Measurements from ENCODE around the gene ZNF664.

Gene ZNF664

GRCh38 chr12:123972457-123973401 is at the start of gene ZNF664, which contains the start of gene CCDC92:
ZNF664 (plus strand) TSS chr12:123973215; CDS start chr12:124012145, 38,930 bp downstream.
CCDC92 (minus strand) TSS chr12:123972831; CDS start chr12:123944305, 28,526 bp downstream.
- peak; percentile 87 for DNase-seq (ENCODE audit: low read depth, low spot score)

DNA sequence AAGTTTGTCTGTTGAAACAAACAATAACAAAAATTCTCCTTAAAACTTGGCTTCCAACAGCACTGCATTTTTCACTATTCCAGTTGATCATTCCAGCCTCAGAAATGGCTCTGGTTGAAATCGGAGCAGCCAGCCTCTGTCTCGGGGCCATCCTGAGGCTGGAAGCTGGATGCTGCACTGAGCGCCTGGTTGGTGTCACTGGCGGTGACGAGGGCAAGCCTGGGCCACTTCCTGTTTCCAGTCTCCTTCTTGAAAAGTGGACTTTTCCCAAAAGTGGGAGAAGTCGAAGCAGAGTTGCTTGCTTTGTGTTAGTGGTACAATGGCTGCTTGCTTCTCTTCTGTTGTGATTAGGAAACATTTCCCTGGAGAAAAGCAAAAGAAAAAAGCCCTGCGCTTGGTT is 49.1 kb upstream of the ZNF664 start:
- DNase-seq (ENCODE audit: low read depth, low spot score): no peak

DNA sequence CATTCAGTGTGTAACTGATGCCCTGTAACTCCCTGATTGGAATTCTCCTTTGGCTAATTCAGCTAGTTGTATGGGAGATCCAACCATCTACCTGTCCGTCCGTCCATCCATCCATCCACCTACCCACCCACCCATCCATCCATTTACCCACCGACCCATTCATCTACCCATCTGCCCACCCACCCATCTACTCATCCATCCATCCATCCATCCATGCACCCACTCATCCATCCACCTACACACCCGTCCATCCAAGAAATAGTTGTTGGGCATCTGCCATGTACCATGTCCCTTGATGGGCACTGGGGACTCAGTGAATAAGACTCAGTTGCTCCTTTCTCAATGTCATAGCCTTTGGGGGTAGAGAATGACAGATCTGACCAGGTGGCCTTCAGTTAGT is 48.5 kb upstream of the ZNF664 start:
- DNase-seq (ENCODE audit: low read depth, low spot score): no peak

DNA sequence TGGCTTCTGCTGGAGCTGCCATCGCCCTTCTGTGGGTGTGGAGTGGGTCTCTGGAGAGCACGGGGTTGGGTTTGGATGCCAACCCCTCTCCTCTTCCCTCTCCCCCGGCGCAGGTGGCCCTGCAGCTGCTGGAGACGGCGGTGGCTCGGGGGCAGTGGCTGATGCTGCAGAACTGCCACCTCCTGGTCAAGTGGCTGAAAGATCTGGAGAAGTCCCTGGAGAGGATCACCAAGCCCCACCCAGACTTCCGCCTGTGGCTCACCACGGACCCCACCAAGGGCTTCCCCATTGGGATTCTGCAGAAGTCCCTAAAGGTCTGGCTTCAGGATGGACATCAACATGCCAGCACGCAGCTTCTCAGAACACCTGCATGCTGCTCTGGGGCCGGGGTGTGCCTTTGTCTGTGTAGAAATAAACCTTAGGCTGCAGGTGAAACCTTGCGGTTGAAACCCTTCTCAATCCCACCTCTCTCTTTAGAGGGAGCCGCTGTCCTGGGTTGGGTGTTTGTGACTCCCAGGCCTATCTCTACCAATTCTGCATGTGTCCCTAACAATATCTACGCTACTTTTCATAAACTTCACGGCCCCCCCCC is 44.6 kb upstream of the ZNF664 start:
- no peak for DNase-seq (ENCODE audit: low read depth, low spot score)

- DNase-seq (ENCODE audit: low read depth, low spot score): no peak
Observed at GRCh38 chr12:123928897-123929296, 44.1 kb upstream of the ZNF664 start.

- no peak for DNase-seq (ENCODE audit: low read depth, low spot score)
Observed at GRCh38 chr12:123929946-123930583, 43.0 kb upstream of the ZNF664 start.

GRCh38 chr12:123931686-123932321 is 41.2 kb upstream of the ZNF664 start:
- no peak for DNase-seq (ENCODE audit: low read depth, low spot score)

DNA sequence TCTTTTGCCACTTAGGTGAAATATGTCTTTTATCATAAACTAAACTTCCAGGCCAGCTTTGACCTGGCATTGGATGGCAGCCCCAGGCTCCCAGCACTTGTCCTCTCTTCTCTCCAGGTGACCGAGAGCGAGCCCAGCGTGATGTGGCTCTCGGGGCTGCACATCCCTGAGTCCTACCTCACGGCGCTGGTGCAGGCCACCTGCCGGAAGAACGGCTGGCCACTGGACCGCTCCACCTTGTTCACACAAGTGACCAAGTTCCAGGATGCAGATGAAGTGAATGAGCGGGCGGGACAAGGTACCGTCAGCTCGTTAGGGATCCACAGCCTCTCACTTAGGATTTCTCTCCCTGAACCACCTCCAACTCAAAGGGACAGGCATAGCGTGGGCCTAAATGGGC is 39.8 kb upstream of the ZNF664 start:
- no peak for DNase-seq (ENCODE audit: low read depth, low spot score)

DNA sequence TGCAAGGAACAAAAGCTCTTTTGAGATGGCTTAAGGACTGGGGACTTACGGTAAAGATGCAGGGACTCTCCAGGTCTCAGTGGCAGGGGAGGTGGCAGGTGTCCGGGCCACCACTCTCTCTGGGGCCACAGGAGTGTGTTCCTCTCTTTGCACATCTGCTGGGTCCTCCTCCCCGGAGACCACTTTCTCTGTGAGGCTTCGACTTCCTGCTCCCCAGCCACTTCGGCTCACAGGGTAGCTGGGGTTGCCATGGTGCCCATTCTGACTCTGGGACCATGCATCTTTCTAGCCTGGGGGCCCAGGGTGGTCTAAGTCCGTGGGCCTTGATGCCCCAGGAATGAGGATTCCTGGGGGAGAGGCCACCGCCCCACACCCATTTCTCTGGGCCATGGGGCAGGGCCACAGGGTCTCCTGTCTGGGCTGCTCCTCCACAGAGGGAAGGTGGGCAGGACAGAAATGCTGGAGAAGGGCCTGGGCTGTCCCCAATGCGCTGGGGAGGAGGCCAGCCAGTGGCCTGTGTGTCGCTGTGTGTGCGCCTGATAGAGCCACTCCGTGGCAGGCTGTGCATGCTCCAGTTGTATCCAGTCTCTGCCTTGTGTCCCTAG is 38.9 kb upstream of the ZNF664 start:
- no peak for DNase-seq (ENCODE audit: low read depth, low spot score)

DNA sequence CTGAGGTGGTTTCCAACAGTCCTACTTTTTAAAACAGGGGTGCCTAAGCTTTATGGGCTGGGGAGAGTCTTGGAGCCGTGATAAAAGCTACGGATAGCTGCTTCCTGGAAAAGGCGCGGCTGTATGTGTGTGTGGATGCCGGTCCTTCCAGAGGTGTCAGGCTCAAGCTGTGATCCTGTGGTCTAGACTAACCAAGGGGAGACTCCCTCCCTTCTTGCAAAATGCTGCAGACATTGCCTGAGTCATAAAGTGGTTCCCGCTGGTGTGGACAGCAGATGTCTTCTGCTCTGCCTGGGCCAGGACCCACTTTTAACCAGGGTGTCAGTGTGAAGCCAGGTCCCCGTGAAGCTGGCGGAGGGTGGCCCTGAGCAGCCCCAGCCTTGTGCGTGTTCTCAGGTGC is 38.2 kb upstream of the ZNF664 start:
- no peak for DNase-seq (ENCODE audit: low read depth, low spot score)

- no peak for DNase-seq (ENCODE audit: low read depth, low spot score)
Observed at GRCh38 chr12:123935956-123936355, 37.1 kb upstream of the ZNF664 start.

- DNase-seq (ENCODE audit: low read depth, low spot score): no peak
Observed at GRCh38 chr12:123936471-123936870, 36.5 kb upstream of the ZNF664 start.

GRCh38 chr12:123936956-123937706 is 35.9 kb upstream of the ZNF664 start:
- no peak for DNase-seq (ENCODE audit: low read depth, low spot score)

- no peak for DNase-seq (ENCODE audit: low read depth, low spot score)
Observed at GRCh38 chr12:123937707-123938591, 35.1 kb upstream of the ZNF664 start.

- DNase-seq (ENCODE audit: low read depth, low spot score): no peak
Observed at GRCh38 chr12:123938679-123939480, 34.1 kb upstream of the ZNF664 start.

- DNase-seq (ENCODE audit: low read depth, low spot score): no peak
Observed at GRCh38 chr12:123939716-123940626, 33.0 kb upstream of the ZNF664 start.

DNA sequence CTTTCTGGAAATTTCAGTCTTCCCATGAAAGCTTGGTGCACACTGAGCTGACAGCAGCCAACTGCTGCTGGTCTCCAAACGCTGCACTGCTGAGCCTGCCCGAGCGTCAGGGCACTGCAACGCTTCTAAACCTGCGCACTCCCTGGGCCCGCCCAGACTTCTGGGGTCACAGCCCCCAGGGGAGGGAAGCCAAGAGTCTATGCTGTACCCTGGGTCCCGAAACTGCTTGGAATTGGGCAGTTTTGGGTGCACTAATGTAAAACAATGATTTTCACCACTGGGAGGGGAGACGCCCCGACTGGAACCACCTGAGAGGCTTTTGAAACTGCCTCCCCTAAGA is 32.4 kb upstream of the ZNF664 start:
- no peak for DNase-seq (ENCODE audit: low read depth, low spot score)

- no peak for DNase-seq (ENCODE audit: low read depth, low spot score)
Observed at GRCh38 chr12:123941000-123941399, 32.0 kb upstream of the ZNF664 start.

Data from activated CD4-positive, CD25-positive, alpha-beta regulatory T cell treated with anti-CD3 and anti-CD28 coated beads, Interleukin-2, amount 50 U/mL, for 16 hours (primary cell).